ENCODE measurements around the gene CA4.
"Not testable (repeated sequence)": the region's sequence is repeated elsewhere in the genome, so short reads cannot be mapped to it uniquely, and the experiment has no call there.

Gene CA4

DNA sequence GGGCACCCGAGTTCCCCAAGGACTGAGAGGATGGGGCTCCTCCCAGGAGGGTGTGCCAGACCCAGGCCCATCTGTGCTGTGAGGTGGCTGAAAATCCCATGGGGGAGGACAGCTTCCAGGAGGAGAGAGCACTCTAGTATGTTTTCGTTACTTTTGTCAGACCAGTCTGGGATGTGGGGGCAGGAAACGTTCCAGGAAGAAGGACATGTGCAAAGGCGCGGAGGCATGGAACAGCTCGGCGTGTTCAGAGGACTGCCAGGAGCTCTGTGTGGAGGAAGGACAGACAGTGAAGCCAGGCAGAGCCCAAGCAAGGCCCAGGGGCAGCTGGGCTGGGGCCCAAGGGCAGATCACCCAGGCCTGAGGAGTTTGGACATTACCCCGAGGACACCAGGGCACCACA is 7.0 kb downstream of the CA4 start:
- DNase-seq, result no peak

- no peak for DNase-seq
Observed at GRCh38 chr17:60157487-60158040, 7.8 kb downstream of the CA4 start.

DNA sequence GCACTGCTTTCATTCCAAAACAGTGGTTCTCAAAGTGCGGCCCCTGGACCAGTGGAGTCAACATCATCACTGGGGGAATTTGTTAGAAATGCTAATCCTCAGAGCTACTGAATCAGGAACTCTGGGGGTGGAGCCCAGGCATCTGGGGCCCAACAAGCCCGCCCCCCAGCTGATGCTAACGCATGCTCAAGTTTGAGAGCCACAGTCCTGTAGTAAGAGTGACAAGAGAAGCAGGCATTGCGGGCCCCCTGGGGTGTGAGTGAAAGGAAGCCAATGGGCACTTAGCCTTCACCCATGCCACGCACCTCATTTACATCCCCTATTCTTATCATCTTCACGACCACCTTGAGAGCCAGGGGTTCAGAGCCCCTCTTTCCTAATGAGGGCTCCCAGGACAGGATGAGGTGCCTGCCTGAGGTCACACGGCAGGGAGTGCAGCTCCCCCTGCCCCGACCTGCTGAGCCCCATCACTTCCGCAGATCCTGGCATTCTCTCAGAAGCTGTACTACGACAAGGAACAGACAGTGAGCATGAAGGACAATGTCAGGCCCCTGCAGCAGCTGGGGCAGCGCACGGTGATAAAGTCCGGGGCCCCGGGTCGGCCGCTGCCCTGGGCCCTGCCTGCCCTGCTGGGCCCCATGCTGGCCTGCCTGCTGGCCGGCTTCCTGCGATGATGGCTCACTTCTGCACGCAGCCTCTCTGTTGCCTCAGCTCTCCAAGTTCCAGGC is 9.1 kb downstream of the CA4 start:
- no peak for DNase-seq

GRCh38 chr17:60159479-60159866 is 9.7 kb downstream of the CA4 start:
- DNase-seq, result no peak

GRCh38 chr17:60160829-60161501 is 11.2 kb downstream of the CA4 start:
- DNase-seq, result no peak

- no peak for DNase-seq
Observed at GRCh38 chr17:60161598-60162330, 12.0 kb downstream of the CA4 start.

- no peak for DNase-seq
Observed at GRCh38 chr17:60163108-60163784, 13.5 kb downstream of the CA4 start.

DNA sequence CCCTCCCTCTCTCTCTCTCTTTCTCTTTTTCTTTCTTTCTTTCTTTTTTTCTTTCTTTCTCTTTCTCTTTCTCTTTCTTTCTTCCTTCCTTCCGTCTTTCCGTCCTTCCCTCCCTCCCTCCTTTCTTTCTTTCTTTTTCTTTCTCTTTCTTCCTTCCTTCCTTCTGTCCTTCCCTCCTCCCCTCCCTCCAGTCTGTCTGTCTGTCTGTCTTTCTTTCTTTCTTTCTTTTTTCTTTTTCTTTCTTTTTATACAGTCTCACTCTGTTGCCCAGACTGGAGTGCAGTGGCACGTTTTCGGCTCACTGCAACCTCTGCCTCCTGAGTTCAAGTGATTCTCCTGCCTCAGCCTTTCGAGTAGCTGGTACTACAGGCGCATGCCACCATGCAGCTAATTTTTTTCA is 14.4 kb downstream of the CA4 start:
- no peak for DNase-seq

DNA sequence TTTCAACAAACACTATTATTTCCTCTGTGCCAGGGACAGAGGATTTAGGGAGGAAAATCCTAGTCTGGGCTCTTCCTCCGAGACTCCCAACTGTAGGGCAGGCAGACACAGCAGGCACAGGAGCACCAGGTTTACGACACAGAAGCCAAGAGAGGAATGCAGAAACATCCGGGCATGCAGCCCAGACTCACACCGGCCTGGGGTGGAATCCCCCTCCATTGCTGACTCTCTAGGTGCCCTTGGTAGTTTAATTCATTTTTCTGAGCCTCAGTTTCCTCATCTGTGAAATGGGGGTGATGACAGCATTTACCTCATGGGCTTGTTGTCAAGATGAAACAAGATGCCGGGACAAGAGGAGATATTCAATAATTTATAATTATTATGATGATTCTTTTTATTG is 14.9 kb downstream of the CA4 start:
- no peak for DNase-seq

GRCh38 chr17:60165223-60165622 is 15.4 kb downstream of the CA4 start:
- DNase-seq, result no peak

GRCh38 chr17:60165971-60166370 is 16.2 kb downstream of the CA4 start:
- no peak for DNase-seq

- DNase-seq, result peak; percentile 38
Observed at GRCh38 chr17:60167065-60167741, 17.4 kb downstream of the CA4 start.

DNA sequence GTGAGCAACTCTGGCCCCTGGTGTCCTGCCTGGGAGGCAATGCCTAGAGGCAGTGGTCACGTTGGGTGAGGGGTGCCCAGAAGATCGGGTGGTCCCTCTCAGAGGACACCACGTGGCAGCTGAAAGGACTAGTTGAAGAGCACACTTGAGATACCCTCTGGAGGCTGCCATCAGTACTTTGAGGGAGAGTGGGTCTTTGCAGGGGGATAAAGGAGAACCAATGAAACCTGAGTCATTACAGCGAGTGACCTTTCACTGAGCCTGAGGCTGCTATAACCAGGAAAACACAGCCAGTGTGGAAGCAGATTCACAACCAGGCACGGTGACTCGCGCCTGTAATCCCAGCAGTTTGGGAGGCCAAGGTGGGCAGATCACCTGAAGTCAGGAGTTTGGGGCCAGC is 18.9 kb downstream of the CA4 start:
- peak; percentile 18 for DNase-seq

- no peak for DNase-seq
Observed at GRCh38 chr17:60169921-60170817, 20.4 kb downstream of the CA4 start.

- DNase-seq, result no peak
Observed at GRCh38 chr17:60170835-60171752, 21.3 kb downstream of the CA4 start.

DNA sequence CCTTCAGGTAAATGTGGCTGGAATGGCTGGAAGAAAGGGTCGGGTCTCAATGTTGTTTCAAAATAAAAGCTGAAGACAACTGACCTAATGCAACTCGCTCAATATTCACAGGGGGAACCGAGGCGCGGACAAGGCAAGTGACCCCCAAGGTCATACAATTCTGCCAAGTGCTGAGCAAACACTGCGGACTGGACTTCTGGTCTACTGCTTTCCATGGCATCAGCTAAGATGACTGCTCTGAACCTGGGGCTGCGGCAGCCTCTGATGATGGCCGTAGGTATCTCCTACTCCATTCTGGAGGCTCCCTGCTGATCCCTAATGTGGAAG is 21.9 kb downstream of the CA4 start:
- no peak for DNase-seq

- DNase-seq, result peak; percentile 44
Observed at GRCh38 chr17:60173304-60173819, 23.6 kb downstream of the CA4 start.

GRCh38 chr17:60174035-60174434 is 24.3 kb downstream of the CA4 start:
- DNase-seq, result no peak

DNA sequence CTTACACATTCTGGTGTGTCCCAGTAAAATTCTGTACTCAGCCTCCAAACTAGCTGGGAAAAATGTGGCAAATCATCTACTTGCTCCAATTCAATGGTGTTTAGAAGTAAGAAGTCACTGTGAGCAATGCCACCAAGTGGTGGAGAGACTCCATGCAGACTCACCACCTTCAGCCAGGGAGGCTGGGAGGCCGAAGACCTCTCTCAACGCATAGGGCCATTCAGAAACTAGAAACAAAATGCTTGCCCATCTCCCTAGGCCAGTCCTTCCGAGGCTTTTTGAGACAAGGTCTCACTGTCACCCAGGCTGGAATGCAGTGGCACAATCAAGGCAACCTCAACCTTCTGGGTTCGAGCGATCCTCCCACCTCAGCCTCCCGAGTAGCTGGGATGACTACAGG is 25.0 kb downstream of the CA4 start:
- DNase-seq, result not testable (repeated sequence)

- DNase-seq, result not testable (repeated sequence)
Observed at GRCh38 chr17:60176763-60177162, 27.0 kb downstream of the CA4 start.
